GM18519 (cell line): ENCODE data around the gene KCNMB4.

Experiments
- ATAC-seq: cut with Tn5 transposase; IDR thresholded peaks from one replicate; pipeline ENCODE4 v1.9.1; 2021; ENCODE audit warnings: mild to moderate bottlenecking, moderate library complexity; ENCODE audit not compliant: unreplicated experiment, low FRiP score

Gene KCNMB4, protein sequence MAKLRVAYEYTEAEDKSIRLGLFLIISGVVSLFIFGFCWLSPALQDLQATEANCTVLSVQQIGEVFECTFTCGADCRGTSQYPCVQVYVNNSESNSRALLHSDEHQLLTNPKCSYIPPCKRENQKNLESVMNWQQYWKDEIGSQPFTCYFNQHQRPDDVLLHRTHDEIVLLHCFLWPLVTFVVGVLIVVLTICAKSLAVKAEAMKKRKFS

DNA sequence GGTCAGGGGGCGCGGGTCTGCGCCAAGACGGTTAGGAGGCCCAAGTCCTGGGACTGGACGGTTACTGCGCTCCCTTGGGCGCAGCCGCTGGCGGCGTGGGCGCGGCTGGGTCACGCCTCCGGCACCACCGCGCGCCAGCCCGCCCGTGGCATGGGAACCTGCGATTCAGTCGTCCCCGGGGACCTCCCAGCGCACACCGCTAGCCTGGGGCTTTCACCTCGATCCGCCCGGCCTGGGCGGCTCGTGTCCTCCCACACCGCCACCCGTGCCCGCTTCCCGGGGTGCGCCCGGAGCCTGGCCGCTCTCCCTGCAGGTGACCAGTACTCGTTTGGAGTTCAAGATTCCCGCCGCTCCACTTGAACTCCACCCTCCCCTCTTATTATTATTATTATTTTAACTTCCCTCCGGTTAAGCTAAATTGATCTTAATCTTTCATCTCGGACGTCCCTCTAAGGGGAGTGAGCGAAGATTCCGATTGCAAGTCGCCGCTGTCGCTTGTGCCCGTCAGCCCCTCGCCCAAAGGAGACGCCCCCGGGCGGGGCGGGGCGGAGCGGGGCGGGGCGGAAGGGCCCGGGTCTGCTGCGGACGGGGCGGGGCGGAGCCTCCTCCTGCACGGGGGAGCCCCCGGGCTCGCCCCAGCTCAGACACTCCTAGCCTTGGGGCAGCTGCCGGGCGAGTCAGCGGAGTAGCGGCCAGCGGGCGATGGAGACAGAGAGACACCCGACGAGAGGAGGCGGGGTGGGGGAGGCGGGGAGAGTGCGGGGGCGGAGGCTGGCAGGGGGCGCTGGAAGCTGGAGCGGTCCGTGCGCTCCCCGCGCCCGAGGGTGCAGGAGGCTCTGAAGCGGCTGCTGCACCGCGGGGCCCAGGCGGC is at the start of gene KCNMB4:
KCNMB4 (plus strand) TSS at position 643 of the 871 bp plus-strand sequence. CDS start 445 bp downstream, outside the sequence.
- ATAC-seq: peak; percentile 49

DNA sequence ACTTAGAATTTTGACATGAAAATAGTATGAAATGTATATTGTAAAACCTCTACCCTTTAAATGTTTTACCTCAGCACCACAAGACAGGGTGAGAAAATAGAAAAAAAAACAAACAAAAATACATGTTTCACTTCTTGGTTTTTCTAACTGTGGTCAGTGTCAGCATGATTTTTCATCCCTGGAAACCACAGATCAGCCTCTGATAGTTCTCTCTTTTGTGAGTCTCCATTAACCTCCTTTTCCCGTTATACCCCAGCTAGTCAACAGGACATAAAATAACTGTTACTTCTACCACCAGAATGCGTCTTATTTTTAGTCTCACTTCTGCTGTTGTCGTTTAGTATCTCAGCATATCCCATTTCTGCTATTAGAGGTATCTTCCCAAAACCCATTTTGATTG is 48.3 kb upstream of the KCNMB4 start:
- peak; percentile 90 for ATAC-seq

DNA sequence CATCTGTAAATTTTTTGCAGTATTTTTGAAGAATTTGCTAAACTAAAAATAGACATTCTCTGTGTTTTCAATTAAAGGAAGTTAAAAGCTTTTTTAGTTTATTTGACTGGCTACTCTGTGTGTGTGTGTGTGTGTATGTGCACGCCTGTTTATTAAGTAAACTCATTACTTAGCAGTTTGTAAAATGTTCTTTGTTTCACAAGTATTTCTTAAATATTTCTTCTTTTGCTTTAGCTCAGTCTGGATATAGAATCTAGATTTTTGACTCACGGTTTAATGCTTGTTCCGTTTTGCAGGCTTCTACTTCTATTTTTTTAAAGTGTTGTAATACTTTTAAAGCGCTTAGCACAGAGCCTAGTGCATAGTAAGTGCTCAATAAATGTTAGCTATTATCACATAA is 46.5 kb upstream of the KCNMB4 start:
- no peak for ATAC-seq

DNA sequence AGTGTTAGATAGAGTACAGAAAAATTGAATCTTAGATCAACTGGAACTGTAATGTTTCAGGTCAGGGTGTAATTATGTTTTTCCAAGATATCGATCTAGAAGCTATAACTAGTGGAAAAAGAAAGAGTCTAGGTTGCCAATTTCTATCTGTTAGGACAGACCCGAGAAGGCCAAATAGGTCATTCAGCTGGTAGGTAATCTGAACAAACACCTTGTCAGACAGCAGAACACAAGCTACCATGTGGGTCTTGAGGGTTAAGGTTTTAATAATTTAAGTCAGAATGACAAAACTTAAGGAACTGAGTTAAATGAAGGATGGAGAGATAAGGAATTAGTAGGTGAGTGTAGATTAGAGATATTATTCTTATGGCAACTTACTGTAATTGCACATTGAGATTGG is 44.9 kb upstream of the KCNMB4 start:
- no peak for ATAC-seq

DNA sequence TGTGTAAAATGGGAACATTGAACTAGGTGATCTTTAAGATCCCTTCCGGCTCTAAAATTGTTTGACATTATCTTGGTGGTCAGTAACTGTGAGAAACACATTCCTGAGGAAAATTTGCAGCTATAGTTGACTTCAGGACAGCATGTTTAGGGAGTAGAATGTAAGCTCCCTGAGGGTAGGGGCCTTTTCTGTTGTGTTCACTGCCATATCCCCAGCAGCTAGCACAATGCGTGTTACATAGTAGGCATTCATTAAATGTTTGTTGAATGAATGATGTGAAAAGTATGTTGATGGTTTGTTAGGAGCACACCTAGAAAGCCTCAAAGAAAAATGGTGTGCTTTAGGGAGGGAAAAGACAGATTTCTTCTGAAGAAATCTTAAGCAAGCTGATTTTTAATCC is 38.5 kb upstream of the KCNMB4 start:
- no peak for ATAC-seq

DNA sequence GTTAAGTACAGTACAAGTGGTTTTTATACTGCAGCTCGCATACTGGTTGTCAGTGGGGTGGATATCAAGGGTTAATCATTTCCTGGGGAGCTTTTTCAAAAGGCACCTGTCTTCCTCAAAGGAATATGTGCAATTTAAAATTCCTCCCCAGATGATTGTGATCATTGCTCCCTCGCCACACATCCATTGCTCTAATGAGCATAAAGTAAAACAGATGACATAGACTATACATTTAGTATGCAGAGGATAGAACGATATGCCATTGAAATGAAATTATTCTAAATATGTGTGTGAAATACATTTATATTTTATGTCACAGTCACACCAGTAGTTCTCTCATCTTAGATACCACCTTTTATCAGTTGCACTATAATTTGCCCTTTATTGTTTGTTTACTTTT is 36.4 kb upstream of the KCNMB4 start:
- ATAC-seq: no peak

DNA sequence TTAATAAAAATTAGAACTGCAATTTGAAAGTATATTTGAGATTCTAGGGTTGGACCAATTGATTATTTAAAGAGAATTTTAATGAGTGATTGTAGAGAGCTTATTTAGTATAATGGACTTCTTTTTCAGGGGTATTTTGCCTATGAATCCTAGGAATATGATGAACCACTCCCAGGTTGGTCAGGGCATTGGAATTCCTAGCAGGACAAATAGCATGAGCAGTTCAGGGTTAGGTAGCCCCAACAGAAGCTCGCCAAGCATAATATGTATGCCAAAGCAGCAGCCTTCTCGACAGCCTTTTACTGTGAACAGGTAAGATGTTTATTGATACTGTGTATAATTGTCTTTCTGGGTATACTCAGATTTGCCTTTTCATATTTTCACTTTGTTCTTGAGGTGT is 35.9 kb upstream of the KCNMB4 start:
- ATAC-seq: no peak

DNA sequence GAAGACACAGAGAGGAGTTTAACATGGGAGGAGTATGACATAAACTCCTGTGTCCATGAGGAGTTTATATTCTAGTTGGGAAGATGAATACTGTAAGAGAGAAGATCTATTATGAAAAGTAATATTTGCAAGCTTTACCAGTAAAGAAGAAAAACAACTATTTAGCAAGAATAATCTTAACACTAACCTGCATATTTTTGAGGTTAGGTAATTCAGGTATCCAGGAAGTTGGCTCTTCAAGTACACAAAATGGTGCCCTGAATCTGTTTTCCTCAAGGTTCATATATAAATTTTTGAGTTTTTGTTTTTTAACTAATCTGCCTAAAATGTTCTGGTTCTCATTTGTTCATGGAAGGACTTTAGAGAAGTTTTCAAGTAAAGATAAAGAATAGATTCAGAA is 33.9 kb upstream of the KCNMB4 start:
- ATAC-seq: no peak

DNA sequence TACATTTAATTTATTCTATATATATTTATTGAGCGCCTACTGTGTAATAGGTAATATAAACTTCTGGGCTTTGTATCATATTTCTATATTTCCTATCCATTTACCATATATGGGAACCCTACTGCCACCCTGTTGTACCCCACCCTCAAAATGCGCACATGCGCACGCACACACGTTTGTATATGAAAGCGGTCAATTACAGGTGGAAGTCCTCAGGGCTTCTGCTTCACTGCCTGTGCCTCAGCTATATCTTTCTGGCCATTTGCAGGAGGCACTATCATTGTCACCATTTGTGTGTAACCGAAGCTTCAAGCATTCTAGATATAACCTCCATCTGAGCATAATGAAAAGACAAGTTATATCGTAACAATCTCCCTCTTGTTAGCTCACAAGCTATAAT is 31.3 kb upstream of the KCNMB4 start:
- ATAC-seq: no peak

DNA sequence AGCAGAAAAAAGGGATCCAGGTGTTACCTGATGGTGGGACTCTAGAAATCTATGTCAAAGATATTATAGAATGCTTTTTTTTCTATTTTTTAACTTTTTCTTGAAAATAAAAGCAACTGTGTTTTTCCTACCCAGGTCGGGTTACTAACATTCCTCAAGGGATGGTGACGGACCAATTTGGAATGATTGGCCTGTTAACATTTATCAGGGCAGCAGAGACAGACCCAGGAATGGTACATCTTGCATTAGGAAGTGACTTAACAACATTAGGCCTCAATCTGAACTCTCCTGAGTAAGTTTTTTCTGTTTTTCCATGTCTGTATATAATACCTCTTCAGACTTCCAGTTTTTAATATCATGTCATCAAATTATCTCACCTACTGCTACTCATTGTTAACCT is 27.6 kb upstream of the KCNMB4 start:
- ATAC-seq: no peak

DNA sequence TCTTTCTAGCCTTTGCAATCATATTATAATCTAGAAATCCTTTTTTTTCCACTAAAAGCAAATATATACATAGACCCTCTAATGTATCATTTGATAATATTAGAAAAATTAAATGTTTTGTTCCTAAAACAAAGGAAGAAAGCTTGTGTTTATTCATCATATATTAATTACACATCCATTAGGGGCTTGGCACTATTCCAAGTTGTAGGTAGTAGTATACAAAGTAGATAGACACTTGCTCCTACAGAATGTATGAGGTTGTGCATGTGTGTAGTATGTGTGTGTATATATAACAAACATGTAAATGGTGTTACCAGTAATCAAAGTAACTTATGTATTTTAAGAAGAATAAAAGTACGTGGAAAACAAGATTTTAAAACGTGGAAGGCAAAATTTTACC is 15.0 kb upstream of the KCNMB4 start:
- no peak for ATAC-seq

DNA sequence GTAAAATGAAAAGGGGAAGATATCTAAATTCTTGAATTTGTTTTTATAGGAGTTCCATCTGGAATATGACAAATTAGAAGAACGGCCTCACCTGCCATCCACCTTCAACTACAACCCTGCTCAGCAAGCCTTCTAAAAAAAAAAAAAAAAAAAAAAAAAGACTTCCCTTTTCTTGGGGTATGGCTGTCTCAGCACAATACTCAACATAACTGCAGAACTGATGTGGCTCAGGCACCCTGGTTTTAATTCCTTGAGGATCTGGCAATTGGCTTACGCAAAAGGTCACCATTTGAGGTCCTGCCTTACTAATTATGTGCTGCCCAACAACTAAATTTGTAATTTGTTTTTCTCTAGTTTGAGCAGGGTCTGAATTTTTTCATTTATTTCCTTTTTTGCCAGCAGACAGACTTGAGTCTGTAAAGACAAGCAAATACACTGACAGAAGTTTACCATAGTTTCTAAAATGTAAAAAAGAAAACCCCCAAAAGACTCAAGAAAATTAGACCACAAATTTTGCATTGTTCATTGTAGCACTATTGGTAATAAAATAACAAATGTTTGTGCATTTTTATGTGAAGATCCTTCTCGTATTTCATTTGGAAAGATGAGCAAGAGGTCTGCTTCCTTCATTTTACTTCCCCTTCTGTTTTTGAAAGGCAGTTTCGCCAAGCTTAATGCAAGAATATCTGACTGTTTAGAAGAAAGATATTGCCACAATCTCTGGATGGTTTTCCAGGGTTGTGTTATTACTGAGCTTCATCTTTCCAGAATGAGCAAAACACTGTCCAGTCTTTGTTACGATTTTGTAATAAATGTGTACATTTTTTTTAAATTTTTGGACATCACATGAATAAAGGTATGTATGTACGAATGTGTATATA is 12.1 kb upstream of the KCNMB4 start:
- ATAC-seq: no peak

DNA sequence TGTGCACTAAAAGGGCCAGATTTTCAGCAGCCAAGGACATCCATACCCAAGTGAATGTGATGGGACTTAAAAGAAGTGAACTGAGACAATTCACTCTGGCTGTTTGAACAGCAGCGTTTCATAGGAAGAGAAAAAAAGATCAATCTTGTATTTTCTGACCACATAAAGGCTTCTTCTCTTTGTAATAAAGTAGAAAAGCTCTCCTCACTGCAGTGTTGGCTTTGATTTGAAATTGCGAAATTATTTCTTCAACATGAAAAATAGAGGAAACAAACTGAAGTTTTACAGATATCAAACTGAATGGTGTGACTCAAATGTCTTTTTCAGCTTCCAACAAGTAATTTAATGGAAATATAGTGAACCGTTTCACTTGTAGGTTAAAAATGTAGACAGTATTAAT is 11.3 kb upstream of the KCNMB4 start:
- no peak for ATAC-seq

DNA sequence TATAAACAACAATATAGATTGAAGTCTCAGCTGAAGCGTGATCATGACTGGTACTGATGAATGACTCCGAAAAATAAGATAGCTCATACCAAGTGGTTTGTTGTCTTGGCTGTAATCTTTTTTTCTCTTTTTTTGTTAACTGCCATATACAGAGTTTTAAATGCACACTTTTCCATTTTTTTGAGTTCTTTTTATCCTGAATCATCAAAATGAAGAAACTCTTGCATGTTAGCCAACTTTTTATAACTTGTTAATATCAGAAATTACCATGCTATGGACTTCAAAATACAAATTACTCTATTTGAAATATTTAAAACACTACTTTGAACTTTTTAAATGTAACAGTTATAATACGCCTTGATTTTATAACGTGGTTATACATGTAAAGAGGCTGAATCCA is 10.1 kb upstream of the KCNMB4 start:
- no peak for ATAC-seq

DNA sequence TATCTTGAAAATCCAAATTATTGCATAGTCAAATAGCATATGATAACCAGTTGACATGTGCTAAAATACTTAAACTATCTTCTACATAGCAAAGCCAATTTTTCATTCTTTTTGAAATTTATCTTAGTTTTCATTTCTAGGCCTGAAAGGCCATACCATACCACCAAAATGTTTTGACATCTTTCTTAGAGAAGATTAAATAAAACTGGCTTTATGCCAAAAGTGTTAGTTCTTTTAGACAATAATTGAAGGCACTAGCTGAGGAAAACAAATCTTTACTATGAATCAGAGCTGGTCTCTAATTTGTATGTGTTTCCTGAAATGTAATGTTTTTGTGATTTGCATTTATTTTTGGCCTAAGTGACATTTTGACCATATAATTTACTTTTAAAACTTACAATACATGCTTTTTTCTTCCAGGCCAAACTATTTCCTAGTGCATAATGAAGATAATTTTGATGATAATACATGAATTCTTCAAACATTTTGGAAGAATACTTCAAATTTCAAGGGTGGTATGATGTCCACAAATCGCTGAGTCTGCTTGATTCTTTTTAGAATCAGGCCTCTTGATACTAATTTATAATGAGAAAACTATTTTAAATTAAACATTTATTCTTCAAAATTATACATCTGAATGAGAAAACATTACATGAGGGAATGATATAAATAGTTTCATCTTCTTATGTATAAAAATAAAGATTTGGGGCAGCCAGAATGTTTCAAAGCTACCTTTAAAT is 6.5 kb upstream of the KCNMB4 start:
- no peak for ATAC-seq

DNA sequence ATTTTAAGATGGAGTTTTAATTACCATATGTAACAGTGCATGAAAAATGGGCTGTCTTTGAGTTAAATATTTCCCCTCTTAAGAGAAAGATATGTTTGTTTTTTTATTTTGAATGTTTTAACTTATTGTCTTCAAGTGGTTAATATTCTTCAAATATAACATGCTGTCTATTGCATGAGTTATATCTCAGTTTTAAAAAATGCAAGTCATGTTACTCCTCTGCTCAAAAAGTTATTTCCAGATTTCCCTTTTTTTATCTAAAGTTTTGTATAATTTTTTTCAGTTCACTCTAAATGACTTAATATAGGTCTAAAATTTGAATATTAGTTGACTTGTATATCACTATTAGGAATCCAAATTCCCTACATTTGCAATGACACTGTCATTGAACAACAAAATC is 5.9 kb upstream of the KCNMB4 start:
- ATAC-seq: no peak

DNA sequence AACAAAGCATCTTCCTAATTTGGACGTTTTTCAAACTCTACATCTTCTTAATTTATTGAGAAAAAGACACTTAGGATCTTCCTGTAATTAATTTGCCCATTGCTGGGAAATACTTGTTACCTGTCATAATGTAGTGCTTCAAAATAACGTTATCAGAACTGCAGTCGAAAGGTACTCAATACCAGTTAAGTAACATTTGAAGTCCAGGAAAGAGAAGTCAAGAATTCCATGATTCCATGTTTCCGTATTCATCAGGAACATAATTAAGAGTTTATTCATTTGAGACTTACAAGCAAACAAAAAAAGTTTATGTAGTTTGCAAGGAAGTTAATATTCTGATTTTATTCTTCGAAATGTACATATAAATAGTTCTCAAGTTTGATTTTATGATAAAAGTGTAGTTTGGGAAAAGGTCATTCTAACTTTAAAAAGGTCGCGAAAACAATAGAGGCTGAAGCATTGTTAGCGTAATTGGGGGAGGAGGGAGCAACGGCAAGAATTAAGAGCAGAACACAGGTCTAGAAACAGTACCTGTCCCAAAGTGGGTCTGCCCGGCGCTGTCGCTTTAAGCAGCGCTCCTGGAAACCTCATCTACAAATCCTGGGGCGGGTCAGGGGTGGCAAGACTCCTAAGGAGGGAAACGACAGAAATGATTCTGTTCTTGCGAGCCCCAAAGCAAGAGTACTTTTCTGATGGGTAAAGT is 1.2 kb upstream of the KCNMB4 start:
- ATAC-seq: no peak

DNA sequence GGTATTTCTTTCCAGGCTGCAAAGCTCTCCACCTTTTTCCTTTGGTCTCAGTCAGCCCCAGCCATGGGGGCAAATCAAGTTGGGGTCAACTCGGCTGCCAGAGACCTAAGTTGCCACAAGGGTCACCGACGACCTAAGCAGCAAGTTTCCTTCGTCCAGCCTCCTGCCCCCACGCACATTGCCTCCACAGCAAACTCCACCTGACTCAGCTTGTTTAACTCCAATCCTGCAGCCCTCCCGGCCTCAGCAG is 767 bp upstream of the KCNMB4 start:
- no peak for ATAC-seq

DNA sequence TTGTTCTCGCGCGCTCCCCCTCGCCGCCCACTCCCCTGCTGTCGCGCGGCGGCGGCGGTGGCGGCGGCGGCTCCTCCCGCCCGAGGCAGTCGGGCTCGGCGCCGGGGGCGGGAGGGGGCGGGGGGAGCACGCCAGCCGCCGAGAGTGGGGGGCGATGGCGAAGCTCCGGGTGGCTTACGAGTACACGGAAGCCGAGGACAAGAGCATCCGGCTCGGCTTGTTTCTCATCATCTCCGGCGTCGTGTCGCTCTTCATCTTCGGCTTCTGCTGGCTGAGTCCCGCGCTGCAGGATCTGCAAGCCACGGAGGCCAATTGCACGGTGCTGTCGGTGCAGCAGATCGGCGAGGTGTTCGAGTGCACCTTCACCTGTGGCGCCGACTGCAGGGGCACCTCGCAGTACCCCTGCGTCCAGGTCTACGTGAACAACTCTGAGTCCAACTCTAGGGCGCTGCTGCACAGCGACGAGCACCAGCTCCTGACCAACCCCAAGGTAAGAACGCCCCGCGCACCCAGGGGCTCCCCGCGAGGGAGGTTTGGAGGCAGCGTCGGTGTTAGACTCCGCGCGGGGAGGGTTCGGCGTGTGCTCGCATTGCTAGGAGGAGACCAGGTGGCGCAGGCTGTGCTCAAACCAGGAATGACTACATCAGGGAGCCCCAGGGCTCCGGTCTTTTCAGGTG is 629 bp downstream of the KCNMB4 start:
- peak; percentile 32 for ATAC-seq
